HepG2 (cell line): Measurements from ENCODE around the gene SNRPD2. TPM values are rescaled to one million over a fixed set of nuclear protein-coding genes. Genes with fewer than 3 reads are reported as not detected.

Experiments
- JUN ChIP-seq: sonication (generic); formaldehyde crosslinking; IDR thresholded peaks from 2 replicates; pipeline ENCODE4 v1.4.0; 2020; ENCODE audit warnings: mild to moderate bottlenecking, missing genetic modification reagents
- KDM5B ChIP-seq: sonication (generic); formaldehyde crosslinking; IDR thresholded peaks from 2 replicates; pipeline ENCODE4 v1.4.0; 2020; ENCODE audit warnings: missing genetic modification reagents, mild to moderate bottlenecking, borderline replicate concordance
- MYNN ChIP-seq: sonication (generic); formaldehyde crosslinking; IDR thresholded peaks from 2 replicates; pipeline ENCODE4 v1.4.0; 2020; ENCODE audit warnings: mild to moderate bottlenecking, low read depth, missing genetic modification reagents
- POLR2AphosphoS2 ChIP-seq: IDR thresholded peaks from 2 replicates; pipeline ENCODE4 v1.6.1; 2011; ENCODE audit warnings: low read depth, low read length, improper control_type of control experiment
- TARDBP ChIP-seq: sonication (generic); formaldehyde crosslinking; IDR thresholded peaks from 2 replicates; pipeline ENCODE4 v1.8.0; 2022; ENCODE audit warnings: mild to moderate bottlenecking, missing genetic modification reagents
- ZBTB20 ChIP-seq: sonication (generic); formaldehyde crosslinking; IDR thresholded peaks from 2 replicates; pipeline ENCODE4 v1.8.1; 2023; ENCODE audit warnings: missing genetic modification reagents, low read depth, mild to moderate bottlenecking, borderline replicate concordance
- ZNF761 ChIP-seq: sonication (generic); formaldehyde crosslinking; conservative IDR thresholded peaks from 2 replicates; pipeline ENCODE4 v1.4.0; 2020; ENCODE audit warnings: mild to moderate bottlenecking, missing genetic modification reagents
- ZNF777 ChIP-seq: sonication (generic); formaldehyde crosslinking; IDR thresholded peaks from 2 replicates; pipeline ENCODE4 v1.4.0; 2020; ENCODE audit warnings: missing genetic modification reagents
- polyA plus RNA-seq, 8 experiments: library from polyadenylated mRNA; depleted of rRNA in 3 of 8; stranded (reverse) in 7 of 8; unstranded in 1 of 8; fragments of >200 nt; fragmentation: Illumina TruSeq in 4 of 8; extraction: Trizol in 4 of 8; gene quantifications; 2 replicates each; pipeline versions ENCODE4 v1.2.1 to v1.2.3, GENCODE V29; 2011 to 2016; ENCODE audit warnings: low read depth in 4 of 8, missing spikeins in 1 of 8, mixed read lengths in 1 of 8; ENCODE audit not compliant: insufficient read depth in 1 of 8
- total RNA-seq, 5 experiments: library from RNA; depleted of rRNA; stranded (reverse); fragments of >200 nt; fragmentation: Illumina TruSeq; extraction: Trizol; gene quantifications; 2 replicates each; pipeline ENCODE4 v1.2.3, GENCODE V29; 2016; ENCODE audit warnings: low read depth in 1 of 5
- TF ChIP-seq, protein P1 (sequence below): sonication (generic); formaldehyde crosslinking; IDR thresholded peaks from 2 replicates; pipeline ENCODE4 v1.4.0; 2020; ENCODE audit warnings: mild to moderate bottlenecking, missing genetic modification reagents, borderline replicate concordance
- TF ChIP-seq, protein P2 (sequence below): sonication (generic); formaldehyde crosslinking; IDR thresholded peaks from 2 replicates; pipeline ENCODE4 v1.4.0; 2020; ENCODE audit warnings: mild to moderate bottlenecking, missing genetic modification reagents
- TF ChIP-seq, protein P3 (sequence below): IDR thresholded peaks from 2 replicates; pipeline ENCODE4 v1.6.1; 2016; ENCODE audit warnings: missing compliant biosample characterization, missing genetic modification reagents, borderline replicate concordance
- TF ChIP-seq, protein P4 (sequence below): sonication (generic); formaldehyde crosslinking; IDR thresholded peaks from 2 replicates; pipeline ENCODE4 v1.8.1; 2023; ENCODE audit warnings: mild to moderate bottlenecking, missing genetic modification reagents
- TF ChIP-seq, protein P5 (sequence below): IDR thresholded peaks from 2 replicates; pipeline ENCODE4 v1.6.1; 2012; ENCODE audit warnings: low read length, improper control_type of control experiment

SNRPD2 gene
- total and polyA plus RNA-seq, 2 of the 13 experiments (the other 11 are each of a cell fraction or from before 2014, with no cell fraction given) = 299 to 485 TPM

DNA sequence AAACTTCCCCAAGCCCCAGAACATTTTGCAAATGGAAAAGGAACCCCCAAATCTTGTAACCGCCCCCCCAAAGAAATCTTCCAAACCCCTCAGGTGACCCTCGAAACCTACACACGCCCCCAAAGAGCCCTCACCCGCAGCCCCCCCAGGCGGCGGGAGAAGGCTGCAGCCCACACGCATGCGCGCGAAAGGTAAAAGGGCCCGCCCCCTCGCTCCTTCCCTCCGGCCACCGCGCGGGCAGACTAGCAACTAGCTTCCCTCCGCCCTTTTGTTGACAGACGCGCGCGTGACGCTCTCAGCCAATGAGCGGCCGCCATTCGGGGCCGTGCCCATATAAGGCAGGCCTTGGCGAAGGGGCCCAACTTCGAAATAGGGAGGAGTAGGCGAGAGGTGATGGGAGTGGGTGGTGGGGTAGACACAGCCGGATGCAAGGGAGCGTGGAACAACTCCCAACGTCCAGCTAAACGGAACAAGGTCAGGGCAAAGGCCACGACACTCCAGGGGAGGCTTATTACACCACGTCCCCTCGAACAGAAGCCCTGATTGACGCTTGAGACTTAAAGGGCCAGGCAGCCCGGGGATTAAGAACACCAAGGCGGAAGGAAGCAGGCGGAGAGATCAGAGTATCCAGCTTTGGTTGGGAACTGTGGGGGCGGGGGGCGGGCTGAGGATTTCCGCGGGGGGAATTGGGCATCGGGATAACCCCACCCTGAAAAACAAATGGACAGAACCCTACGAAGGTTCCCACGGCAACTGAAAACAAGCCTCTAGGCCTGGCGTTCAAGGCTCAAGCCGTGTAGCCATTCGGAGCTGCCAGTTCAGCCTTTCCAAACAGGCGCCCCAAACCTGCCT, 25.6 kb upstream of the SNRPD2 start (continued):
- TF ChIP-seq, protein P1, sequence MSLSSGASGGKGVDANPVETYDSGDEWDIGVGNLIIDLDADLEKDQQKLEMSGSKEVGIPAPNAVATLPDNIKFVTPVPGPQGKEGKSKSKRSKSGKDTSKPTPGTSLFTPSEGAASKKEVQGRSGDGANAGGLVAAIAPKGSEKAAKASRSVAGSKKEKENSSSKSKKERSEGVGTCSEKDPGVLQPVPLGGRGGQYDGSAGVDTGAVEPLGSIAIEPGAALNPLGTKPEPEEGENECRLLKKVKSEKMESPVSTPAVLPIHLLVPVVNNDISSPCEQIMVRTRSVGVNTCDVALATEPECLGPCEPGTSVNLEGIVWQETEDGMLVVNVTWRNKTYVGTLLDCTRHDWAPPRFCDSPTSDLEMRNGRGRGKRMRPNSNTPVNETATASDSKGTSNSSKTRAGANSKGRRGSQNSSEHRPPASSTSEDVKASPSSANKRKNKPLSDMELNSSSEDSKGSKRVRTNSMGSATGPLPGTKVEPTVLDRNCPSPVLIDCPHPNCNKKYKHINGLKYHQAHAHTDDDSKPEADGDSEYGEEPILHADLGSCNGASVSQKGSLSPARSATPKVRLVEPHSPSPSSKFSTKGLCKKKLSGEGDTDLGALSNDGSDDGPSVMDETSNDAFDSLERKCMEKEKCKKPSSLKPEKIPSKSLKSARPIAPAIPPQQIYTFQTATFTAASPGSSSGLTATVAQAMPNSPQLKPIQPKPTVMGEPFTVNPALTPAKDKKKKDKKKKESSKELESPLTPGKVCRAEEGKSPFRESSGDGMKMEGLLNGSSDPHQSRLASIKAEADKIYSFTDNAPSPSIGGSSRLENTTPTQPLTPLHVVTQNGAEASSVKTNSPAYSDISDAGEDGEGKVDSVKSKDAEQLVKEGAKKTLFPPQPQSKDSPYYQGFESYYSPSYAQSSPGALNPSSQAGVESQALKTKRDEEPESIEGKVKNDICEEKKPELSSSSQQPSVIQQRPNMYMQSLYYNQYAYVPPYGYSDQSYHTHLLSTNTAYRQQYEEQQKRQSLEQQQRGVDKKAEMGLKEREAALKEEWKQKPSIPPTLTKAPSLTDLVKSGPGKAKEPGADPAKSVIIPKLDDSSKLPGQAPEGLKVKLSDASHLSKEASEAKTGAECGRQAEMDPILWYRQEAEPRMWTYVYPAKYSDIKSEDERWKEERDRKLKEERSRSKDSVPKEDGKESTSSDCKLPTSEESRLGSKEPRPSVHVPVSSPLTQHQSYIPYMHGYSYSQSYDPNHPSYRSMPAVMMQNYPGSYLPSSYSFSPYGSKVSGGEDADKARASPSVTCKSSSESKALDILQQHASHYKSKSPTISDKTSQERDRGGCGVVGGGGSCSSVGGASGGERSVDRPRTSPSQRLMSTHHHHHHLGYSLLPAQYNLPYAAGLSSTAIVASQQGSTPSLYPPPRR (CRISPR knock-in tag) = peak; percentile 72; the same call in 1 of the 2 replicates
- no peak for TF ChIP-seq MYNN (CRISPR knock-in tag)
- no peak for TF ChIP-seq ZNF777 (CRISPR knock-in tag)
- TF ChIP-seq, protein P2, sequence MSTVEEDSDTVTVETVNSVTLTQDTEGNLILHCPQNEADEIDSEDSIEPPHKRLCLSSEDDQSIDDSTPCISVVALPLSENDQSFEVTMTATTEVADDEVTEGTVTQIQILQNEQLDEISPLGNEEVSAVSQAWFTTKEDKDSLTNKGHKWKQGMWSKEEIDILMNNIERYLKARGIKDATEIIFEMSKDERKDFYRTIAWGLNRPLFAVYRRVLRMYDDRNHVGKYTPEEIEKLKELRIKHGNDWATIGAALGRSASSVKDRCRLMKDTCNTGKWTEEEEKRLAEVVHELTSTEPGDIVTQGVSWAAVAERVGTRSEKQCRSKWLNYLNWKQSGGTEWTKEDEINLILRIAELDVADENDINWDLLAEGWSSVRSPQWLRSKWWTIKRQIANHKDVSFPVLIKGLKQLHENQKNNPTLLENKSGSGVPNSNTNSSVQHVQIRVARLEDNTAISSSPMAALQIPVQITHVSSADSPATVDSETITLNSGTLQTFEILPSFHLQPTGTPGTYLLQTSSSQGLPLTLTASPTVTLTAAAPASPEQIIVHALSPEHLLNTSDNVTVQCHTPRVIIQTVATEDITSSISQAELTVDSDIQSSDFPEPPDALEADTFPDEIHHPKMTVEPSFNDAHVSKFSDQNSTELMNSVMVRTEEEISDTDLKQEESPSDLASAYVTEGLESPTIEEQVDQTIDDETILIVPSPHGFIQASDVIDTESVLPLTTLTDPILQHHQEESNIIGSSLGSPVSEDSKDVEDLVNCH (CRISPR knock-in tag) = no peak
- TF ChIP-seq KDM5B (CRISPR knock-in tag) = no peak; the same call in 1 of the 2 replicates
- peak; percentile 64; the same call in 1 of the 2 replicates for TF ChIP-seq ZBTB20 (CRISPR knock-in tag)
- TF ChIP-seq, protein P3, sequence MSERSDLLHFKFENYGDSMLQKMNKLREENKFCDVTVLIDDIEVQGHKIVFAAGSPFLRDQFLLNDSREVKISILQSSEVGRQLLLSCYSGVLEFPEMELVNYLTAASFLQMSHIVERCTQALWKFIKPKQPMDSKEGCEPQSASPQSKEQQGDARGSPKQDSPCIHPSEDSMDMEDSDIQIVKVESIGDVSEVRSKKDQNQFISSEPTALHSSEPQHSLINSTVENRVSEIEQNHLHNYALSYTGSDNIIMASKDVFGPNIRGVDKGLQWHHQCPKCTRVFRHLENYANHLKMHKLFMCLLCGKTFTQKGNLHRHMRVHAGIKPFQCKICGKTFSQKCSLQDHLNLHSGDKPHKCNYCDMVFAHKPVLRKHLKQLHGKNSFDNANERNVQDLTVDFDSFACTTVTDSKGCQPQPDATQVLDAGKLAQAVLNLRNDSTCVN (CRISPR knock-in tag) = 0 out of 2 replicates have a peak, but pooled peaks have one; percentile 15
- TF ChIP-seq, protein P4, sequence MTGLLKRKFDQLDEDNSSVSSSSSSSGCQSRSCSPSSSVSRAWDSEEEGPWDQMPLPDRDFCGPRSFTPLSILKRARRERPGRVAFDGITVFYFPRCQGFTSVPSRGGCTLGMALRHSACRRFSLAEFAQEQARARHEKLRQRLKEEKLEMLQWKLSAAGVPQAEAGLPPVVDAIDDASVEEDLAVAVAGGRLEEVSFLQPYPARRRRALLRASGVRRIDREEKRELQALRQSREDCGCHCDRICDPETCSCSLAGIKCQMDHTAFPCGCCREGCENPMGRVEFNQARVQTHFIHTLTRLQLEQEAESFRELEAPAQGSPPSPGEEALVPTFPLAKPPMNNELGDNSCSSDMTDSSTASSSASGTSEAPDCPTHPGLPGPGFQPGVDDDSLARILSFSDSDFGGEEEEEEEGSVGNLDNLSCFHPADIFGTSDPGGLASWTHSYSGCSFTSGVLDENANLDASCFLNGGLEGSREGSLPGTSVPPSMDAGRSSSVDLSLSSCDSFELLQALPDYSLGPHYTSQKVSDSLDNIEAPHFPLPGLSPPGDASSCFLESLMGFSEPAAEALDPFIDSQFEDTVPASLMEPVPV = no peak; the same call in 1 of the 2 replicates
- TF ChIP-seq ZNF761 (CRISPR knock-in tag) = 0 out of 2 replicates have a peak, but pooled peaks have one; percentile 2
- TF ChIP-seq TARDBP = peak; percentile 93
- TF ChIP-seq POLR2AphosphoS2 = no peak
- TF ChIP-seq, protein P5, sequence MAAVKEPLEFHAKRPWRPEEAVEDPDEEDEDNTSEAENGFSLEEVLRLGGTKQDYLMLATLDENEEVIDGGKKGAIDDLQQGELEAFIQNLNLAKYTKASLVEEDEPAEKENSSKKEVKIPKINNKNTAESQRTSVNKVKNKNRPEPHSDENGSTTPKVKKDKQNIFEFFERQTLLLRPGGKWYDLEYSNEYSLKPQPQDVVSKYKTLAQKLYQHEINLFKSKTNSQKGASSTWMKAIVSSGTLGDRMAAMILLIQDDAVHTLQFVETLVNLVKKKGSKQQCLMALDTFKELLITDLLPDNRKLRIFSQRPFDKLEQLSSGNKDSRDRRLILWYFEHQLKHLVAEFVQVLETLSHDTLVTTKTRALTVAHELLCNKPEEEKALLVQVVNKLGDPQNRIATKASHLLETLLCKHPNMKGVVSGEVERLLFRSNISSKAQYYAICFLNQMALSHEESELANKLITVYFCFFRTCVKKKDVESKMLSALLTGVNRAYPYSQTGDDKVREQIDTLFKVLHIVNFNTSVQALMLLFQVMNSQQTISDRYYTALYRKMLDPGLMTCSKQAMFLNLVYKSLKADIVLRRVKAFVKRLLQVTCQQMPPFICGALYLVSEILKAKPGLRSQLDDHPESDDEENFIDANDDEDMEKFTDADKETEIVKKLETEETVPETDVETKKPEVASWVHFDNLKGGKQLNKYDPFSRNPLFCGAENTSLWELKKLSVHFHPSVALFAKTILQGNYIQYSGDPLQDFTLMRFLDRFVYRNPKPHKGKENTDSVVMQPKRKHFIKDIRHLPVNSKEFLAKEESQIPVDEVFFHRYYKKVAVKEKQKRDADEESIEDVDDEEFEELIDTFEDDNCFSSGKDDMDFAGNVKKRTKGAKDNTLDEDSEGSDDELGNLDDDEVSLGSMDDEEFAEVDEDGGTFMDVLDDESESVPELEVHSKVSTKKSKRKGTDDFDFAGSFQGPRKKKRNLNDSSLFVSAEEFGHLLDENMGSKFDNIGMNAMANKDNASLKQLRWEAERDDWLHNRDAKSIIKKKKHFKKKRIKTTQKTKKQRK = no peak
- peak; percentile 59; the same call in 1 of the 2 replicates for TF ChIP-seq JUN (CRISPR knock-in tag)
